Measurements from ENCODE around the gene ATXN7. TPM values are rescaled to one million over a fixed set of nuclear protein-coding genes. Genes with fewer than 3 reads are reported as not detected.

Gene ATXN7
- polyA plus RNA-seq, 3 donors = 2.7 to 29.5 (median 3.2) TPM

DNA sequence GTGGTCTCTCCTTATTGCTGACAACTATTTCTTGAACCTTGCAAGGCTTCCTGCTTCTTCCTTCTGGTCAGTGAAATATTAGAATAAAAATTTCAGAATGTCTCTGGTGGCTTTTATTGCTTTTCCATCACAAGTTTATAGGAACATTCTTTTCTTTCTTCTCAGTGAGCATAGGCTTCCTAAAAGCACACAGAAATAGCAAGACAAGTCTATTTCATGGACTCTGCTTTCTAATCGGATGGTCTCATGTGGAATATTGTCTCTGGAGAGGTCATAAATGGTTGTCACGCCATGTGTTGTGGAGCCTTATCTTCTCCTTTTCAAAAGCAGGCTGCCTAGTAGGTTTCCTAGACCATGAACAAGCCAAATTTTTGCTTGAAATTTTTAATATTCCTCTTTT lies 169.4 kb downstream of the ATXN7 start:
- Histone ChIP-seq H3K27me3 (ENCODE audit: control insufficient read depth in 2 of 2, insufficient read depth in 2 of 2, low read length in 2 of 2) (peaks cover 15 to 27% of the 10 kb centered on the region in 2 donors), H3K79me2 (ENCODE audit: insufficient read depth, low read length) (no peaks in the 10 kb centered on the region), H3K4me1 (ENCODE audit: control insufficient read depth in 1 of 2, insufficient read depth in 2 of 2, low read length in 2 of 2) (peaks cover 5% of the 10 kb centered on the region in 2 donors), H3K4me3 (replicated peaks in 1 of 3; ENCODE audit: low read depth in 2 of 3, low read length in 3 of 3) (no peak overlapping the region), H4K20me1 (ENCODE audit: insufficient read depth, low read length) (no peaks in the 10 kb centered on the region), H3K27ac (ENCODE audit: low read depth in 1 of 2, low read length in 2 of 2) (no peak overlapping the region), H3K36me3 (replicated peaks in 1 of 2; ENCODE audit: control insufficient read depth in 1 of 2, insufficient read depth in 2 of 2, low read length in 2 of 2) (no peaks in the 10 kb centered on the region), H3K9ac (ENCODE audit: insufficient read depth, low read length, poor library complexity, severe bottlenecking) (no peak overlapping the region), H3K9me3 (replicated peaks in 1 of 2; ENCODE audit: control insufficient read depth in 1 of 2, insufficient read depth in 1 of 2, low read length in 2 of 2) (no peaks in the 10 kb centered on the region), H2AFZ (ENCODE audit: insufficient read depth, low read depth, low read length, poor library complexity, severe bottlenecking) (peak overlapping the region; percentile 13), H3K4me2 (replicated peaks; ENCODE audit: extremely low read depth, low read length, poor library complexity, severe bottlenecking) (no peak overlapping the region)
- DNase-seq = no peak
- Mint-ChIP-seq H3K9me3 (peaks cover 0 to 4% (median 0%) of the 10 kb centered on the region in 7 donors), H3K27me3 (ENCODE audit: low read depth in 3 of 3) (peaks cover 14 to 40% (median 18%) of the 10 kb centered on the region in 3 donors), H3K4me1 (peaks cover 6% of the 10 kb centered on the region), H3K36me3 (no peaks in the 10 kb centered on the region), H3K4me3 (no peak overlapping the region), H3K27ac (no peak overlapping the region)
- no CpG with 5 or more reads among the region's 2 CpGs for WGBS (ENCODE audit: insufficient coverage)
- intact Hi-C loops (cut with micrococcal nuclease) = loop anchor here (5.0 to 10.0 kb wide), 2 partner anchors 449 to 452 kb away; no protein-coding TSS in a partner anchor
- TF ChIP-seq, protein P1, sequence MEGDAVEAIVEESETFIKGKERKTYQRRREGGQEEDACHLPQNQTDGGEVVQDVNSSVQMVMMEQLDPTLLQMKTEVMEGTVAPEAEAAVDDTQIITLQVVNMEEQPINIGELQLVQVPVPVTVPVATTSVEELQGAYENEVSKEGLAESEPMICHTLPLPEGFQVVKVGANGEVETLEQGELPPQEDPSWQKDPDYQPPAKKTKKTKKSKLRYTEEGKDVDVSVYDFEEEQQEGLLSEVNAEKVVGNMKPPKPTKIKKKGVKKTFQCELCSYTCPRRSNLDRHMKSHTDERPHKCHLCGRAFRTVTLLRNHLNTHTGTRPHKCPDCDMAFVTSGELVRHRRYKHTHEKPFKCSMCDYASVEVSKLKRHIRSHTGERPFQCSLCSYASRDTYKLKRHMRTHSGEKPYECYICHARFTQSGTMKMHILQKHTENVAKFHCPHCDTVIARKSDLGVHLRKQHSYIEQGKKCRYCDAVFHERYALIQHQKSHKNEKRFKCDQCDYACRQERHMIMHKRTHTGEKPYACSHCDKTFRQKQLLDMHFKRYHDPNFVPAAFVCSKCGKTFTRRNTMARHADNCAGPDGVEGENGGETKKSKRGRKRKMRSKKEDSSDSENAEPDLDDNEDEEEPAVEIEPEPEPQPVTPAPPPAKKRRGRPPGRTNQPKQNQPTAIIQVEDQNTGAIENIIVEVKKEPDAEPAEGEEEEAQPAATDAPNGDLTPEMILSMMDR (IDR thresholded peaks at IDR 0.05) = no peak

DNA sequence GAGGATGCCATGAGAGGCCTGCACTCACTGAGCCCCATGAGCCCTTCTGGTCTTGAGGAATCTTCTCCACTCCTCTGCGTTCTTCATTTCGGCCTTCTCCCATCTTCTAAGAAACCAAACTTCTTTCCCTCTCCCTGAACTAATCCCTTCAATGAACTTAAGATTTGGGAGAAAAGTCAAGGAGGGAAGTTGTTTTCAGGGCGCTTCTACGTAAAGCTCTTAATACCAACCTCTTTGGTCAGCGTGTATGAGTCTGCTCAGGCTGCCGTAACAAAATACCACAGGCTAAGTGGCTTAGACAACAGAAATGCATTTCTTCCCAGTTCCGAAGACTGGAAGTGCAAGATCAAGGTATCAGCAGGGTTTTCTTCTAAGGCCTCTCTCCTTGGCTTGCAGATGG lies 173.4 kb downstream of the ATXN7 start:
- 94% methylated on average over 5 of the region's 7 CpGs for WGBS (ENCODE audit: insufficient coverage)
- Histone ChIP-seq H3K9ac (ENCODE audit: insufficient read depth, low read length, poor library complexity, severe bottlenecking) (no peak overlapping the region), H3K27ac (ENCODE audit: low read depth in 1 of 2, low read length in 2 of 2) (no peak overlapping the region), H3K79me2 (ENCODE audit: insufficient read depth, low read length) (no peaks in the 10 kb centered on the region), H4K20me1 (ENCODE audit: insufficient read depth, low read length) (no peaks in the 10 kb centered on the region), H3K4me1 (ENCODE audit: control insufficient read depth in 1 of 2, insufficient read depth in 2 of 2, low read length in 2 of 2) (no peaks in the 10 kb centered on the region), H2AFZ (ENCODE audit: insufficient read depth, low read depth, low read length, poor library complexity, severe bottlenecking) (no peak overlapping the region), H3K36me3 (replicated peaks in 1 of 2; ENCODE audit: control insufficient read depth in 1 of 2, insufficient read depth in 2 of 2, low read length in 2 of 2) (no peaks in the 10 kb centered on the region), H3K27me3 (ENCODE audit: control insufficient read depth in 2 of 2, insufficient read depth in 2 of 2, low read length in 2 of 2) (peaks cover 0 to 9% of the 10 kb centered on the region in 2 donors), H3K4me3 (replicated peaks in 1 of 3; ENCODE audit: low read depth in 2 of 3, low read length in 3 of 3) (no peak overlapping the region), H3K4me2 (replicated peaks; ENCODE audit: extremely low read depth, low read length, poor library complexity, severe bottlenecking) (no peak overlapping the region), H3K9me3 (replicated peaks in 1 of 2; ENCODE audit: control insufficient read depth in 1 of 2, insufficient read depth in 1 of 2, low read length in 2 of 2) (no peaks in the 10 kb centered on the region)
- Mint-ChIP-seq H3K9me3 (peaks cover 0 to 5% (median 0%) of the 10 kb centered on the region in 7 donors), H3K4me1 (peaks cover 3% of the 10 kb centered on the region), H3K27me3 (ENCODE audit: low read depth in 3 of 3) (peaks cover 4 to 27% (median 14%) of the 10 kb centered on the region in 3 donors), H3K36me3 (no peaks in the 10 kb centered on the region), H3K4me3 (no peak overlapping the region), H3K27ac (no peak overlapping the region)
- intact Hi-C loops (cut with micrococcal nuclease) = loop anchor here in 1 of 2 donors (10.0 kb wide), 1 partner anchor 448 kb away; no protein-coding TSS in a partner anchor
- TF ChIP-seq, protein P1 (IDR thresholded peaks at IDR 0.05) = no peak
- no peak for DNase-seq
